ENCODE data around the gene ELF2. TPM values are rescaled to one million over a fixed set of nuclear protein-coding genes. Genes with fewer than 3 reads are reported as not detected.

Gene ELF2
- total and polyA plus RNA-seq, 2 of the 8 experiments (the other 6 are each of a cell fraction or from before 2014, with no cell fraction given): 21.1 to 44.3 TPM

DNA sequence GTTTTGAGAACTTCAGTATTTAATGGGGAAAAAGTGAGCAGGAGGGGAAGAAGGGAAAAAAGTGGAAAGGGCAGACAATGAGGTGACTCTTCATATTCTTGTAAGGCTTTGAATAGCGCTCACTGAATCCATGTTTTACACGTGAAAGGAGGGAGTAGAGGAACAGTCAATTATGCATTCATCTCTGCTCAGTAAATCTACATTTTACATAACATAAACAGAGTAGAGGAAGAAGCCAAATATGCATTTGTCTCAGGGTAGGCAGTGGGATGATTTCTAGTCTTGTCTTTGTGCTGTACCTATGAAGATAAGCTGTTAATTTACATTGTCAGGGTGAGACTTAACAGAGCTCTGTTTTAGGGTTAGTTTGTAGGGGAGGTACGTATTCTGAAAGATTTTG is 19.4 kb upstream of the ELF2 start:
- H2BK5ac ChIP-seq (ENCODE audit: low read depth, low read length): no peak overlapping the region
- no peaks in the 10 kb centered on the region for H4K20me1 ChIP-seq (replicated peaks in 1 of 2; ENCODE audit: control insufficient read depth in 1 of 2, insufficient read depth in 2 of 2, low read length in 2 of 2)
- H3K23me2 ChIP-seq (ENCODE audit: low read depth, low read length): no peaks in the 10 kb centered on the region
- POLR2A ChIA-PET (ENCODE audit: partially characterized antibody): no interaction called here
- H4K91ac ChIP-seq (replicated peaks; ENCODE audit: insufficient read length, low read length): no peak overlapping the region
- DNase-seq (ENCODE audit: low read depth in 1 of 2, low spot score in 2 of 2): no peak
- no peak overlapping the region for H3K18ac ChIP-seq (ENCODE audit: extremely low read depth, low read length)
- no peaks in the 10 kb centered on the region for H3K4me1 ChIP-seq (replicated peaks in 1 of 4; ENCODE audit: control insufficient read depth in 3 of 4, insufficient read depth in 4 of 4, low read length in 3 of 4)
- peaks cover 0 to 2% of the 10 kb centered on the region in 2 experiments; a peak in 1 of 4 replicates for H3K9me3 ChIP-seq (ENCODE audit: insufficient read depth in 2 of 2, low read depth in 1 of 2, low read length in 1 of 2)
- H2BK15ac ChIP-seq (ENCODE audit: low read length): no peak overlapping the region
- H3K9ac ChIP-seq (replicated peaks in 1 of 4; ENCODE audit: extremely low read depth in 1 of 4, low read depth in 3 of 4, low read length in 3 of 4): no peak overlapping the region
- no peak overlapping the region for H4K8ac ChIP-seq (ENCODE audit: extremely low read depth, insufficient read depth, low read length)
- no peak overlapping the region for H3K4me2 ChIP-seq (ENCODE audit: insufficient read depth in 1 of 2, low read depth in 2 of 2, low read length in 2 of 2)
- H3K36me3 ChIP-seq (ENCODE audit: control insufficient read depth in 2 of 4, insufficient read depth in 4 of 4, low read length in 3 of 4): no peaks in the 10 kb centered on the region
- no peak overlapping the region for H3K23ac ChIP-seq (ENCODE audit: insufficient read length)
- no peak overlapping the region for H3K4ac ChIP-seq (replicated peaks; ENCODE audit: insufficient read length, low read depth, low read length)
- no peak overlapping the region for H3K4me3 ChIP-seq (ENCODE audit: extremely low read depth in 1 of 4, insufficient read depth in 2 of 4, low read depth in 3 of 4, low read length in 4 of 4)
- no peak overlapping the region for H2BK20ac ChIP-seq (ENCODE audit: low read length)
- H2BK12ac ChIP-seq (ENCODE audit: low read depth, low read length): no peak overlapping the region
- H3K14ac ChIP-seq (ENCODE audit: insufficient read length): no peak overlapping the region
- CTCF ChIA-PET (ENCODE audit: partially characterized antibody): interaction anchor here (0.9 kb wide), 1 partner anchor 12 kb away, joined by 3 read pairs; no protein-coding TSS in a partner anchor
- H4K5ac ChIP-seq (ENCODE audit: insufficient read length, low read depth, low read length): no peak overlapping the region
- no peak for FAIRE-seq
- H2AK5ac ChIP-seq (ENCODE audit: low read depth, low read length): no peak overlapping the region
- no peaks in the 10 kb centered on the region for H3K79me1 ChIP-seq (ENCODE audit: low read depth, low read length)
- H2AFZ ChIP-seq (ENCODE audit: low read length): no peak overlapping the region
- H2BK120ac ChIP-seq (replicated peaks; ENCODE audit: low read depth, low read length): no peak overlapping the region
- no peaks in the 10 kb centered on the region for H3K79me2 ChIP-seq (ENCODE audit: control insufficient read depth in 1 of 2, insufficient read depth in 2 of 2, low read length in 2 of 2)
- no peak overlapping the region for H3K56ac ChIP-seq (replicated peaks; ENCODE audit: insufficient read length, low read depth, low read length)
- H3K27ac ChIP-seq (ENCODE audit: low read depth, low read length): 0 out of 2 replicates have a peak overlapping the region, but pooled peaks have one; percentile 23
- no peaks in the 10 kb centered on the region for H3K27me3 ChIP-seq (replicated peaks in 1 of 4; ENCODE audit: control insufficient read depth in 3 of 4, extremely low read depth in 1 of 4, insufficient read depth in 3 of 4, low read length in 3 of 4)
- WGBS, 2 experiments (ENCODE audit: extremely low coverage in 1 of 2, insufficient coverage in 1 of 2, insufficient read length in 1 of 2, insufficient replicate concordance in 2 of 2, low coverage in 1 of 2, low lambda C conversion rate in 2 of 2, missing lambda C conversion rate in 1 of 2): 49% methylated on average over 3 of the region's 3 CpGs; no CpG with 5 or more reads in 1 of the 2 experiments
- TF ChIP-seq, protein P1, sequence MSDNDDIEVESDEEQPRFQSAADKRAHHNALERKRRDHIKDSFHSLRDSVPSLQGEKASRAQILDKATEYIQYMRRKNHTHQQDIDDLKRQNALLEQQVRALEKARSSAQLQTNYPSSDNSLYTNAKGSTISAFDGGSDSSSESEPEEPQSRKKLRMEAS (IDR thresholded peaks at IDR 0.05): no peak
- no peak for TF ChIP-seq SP2 (IDR thresholded peaks at IDR 0.05; ENCODE audit: low read length)
- TF ChIP-seq NANOG (IDR thresholded peaks at IDR 0.05; ENCODE audit: insufficient read depth, low read depth, low read length, poor library complexity, severe bottlenecking): no peak
- no peak for TF ChIP-seq CBX5 (IDR thresholded peaks at IDR 0.05; ENCODE audit: low read depth, low read length)
- TF ChIP-seq RNF2 (IDR thresholded peaks at IDR 0.05; ENCODE audit: borderline replicate concordance, low read depth, low read length, missing control alignments, poor library complexity, severe bottlenecking): no peak
- no peak for TF ChIP-seq SIRT6 (IDR thresholded peaks at IDR 0.05; ENCODE audit: low read length)
- TF ChIP-seq POLR2AphosphoS5 (IDR thresholded peaks at IDR 0.05; ENCODE audit: low read depth, low read length): no peak
- TF ChIP-seq, protein P2, sequence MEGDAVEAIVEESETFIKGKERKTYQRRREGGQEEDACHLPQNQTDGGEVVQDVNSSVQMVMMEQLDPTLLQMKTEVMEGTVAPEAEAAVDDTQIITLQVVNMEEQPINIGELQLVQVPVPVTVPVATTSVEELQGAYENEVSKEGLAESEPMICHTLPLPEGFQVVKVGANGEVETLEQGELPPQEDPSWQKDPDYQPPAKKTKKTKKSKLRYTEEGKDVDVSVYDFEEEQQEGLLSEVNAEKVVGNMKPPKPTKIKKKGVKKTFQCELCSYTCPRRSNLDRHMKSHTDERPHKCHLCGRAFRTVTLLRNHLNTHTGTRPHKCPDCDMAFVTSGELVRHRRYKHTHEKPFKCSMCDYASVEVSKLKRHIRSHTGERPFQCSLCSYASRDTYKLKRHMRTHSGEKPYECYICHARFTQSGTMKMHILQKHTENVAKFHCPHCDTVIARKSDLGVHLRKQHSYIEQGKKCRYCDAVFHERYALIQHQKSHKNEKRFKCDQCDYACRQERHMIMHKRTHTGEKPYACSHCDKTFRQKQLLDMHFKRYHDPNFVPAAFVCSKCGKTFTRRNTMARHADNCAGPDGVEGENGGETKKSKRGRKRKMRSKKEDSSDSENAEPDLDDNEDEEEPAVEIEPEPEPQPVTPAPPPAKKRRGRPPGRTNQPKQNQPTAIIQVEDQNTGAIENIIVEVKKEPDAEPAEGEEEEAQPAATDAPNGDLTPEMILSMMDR (IDR thresholded peaks at IDR 0.05; ENCODE audit: control extremely low read depth in 1 of 3, insufficient read depth in 1 of 3, low read depth in 1 of 3, low read length in 3 of 3): no peak
- TF ChIP-seq SUZ12 (IDR thresholded peaks at IDR 0.05; ENCODE audit: low read length): no peak
- no peak for TF ChIP-seq POU5F1 (IDR thresholded peaks at IDR 0.05; ENCODE audit: low read depth, low read length)
- TF ChIP-seq, protein P3, sequence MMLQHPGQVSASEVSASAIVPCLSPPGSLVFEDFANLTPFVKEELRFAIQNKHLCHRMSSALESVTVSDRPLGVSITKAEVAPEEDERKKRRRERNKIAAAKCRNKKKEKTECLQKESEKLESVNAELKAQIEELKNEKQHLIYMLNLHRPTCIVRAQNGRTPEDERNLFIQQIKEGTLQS (IDR thresholded peaks at IDR 0.05; ENCODE audit: insufficient read depth, low read depth, low read length): no peak
